Activated CD4-positive, alpha-beta T cell treated with anti-CD3 and anti-CD28 coated beads, Interleukin-2, amount 50 U/mL, for 16 hours (primary cell): Measurements from ENCODE around the gene MAD2L2.
A peak's percentile ranks its signal among the peaks of the same experiment; 100 is the strongest.

Source experiments
- DNase-seq: peaks from one replicate; pipeline ENCODE4 v3.0.0-alpha.2; 2020

The MAD2L2 gene

GRCh38 chr1:11704691-11705475, 23.9 kb upstream of the MAD2L2 start:
- DNase-seq = no peak

DNA sequence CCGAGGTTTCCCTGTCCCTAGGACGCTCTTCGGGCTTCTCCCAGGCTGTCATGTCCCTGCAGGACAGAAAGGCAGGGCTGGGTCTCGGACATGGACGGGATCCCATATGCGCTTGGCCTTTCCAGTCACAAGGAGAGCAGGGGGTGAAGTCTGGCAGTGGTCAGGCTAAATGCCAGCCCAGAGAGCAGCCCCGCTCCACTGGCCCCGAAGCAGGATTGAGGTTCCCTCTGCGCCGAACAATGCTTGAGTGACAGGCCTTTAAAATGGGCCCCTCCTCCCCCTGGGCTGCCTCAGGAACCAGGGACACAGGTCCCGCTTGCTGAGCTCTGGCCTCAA, 23.2 kb upstream of the MAD2L2 start:
- no peak for DNase-seq

DNA sequence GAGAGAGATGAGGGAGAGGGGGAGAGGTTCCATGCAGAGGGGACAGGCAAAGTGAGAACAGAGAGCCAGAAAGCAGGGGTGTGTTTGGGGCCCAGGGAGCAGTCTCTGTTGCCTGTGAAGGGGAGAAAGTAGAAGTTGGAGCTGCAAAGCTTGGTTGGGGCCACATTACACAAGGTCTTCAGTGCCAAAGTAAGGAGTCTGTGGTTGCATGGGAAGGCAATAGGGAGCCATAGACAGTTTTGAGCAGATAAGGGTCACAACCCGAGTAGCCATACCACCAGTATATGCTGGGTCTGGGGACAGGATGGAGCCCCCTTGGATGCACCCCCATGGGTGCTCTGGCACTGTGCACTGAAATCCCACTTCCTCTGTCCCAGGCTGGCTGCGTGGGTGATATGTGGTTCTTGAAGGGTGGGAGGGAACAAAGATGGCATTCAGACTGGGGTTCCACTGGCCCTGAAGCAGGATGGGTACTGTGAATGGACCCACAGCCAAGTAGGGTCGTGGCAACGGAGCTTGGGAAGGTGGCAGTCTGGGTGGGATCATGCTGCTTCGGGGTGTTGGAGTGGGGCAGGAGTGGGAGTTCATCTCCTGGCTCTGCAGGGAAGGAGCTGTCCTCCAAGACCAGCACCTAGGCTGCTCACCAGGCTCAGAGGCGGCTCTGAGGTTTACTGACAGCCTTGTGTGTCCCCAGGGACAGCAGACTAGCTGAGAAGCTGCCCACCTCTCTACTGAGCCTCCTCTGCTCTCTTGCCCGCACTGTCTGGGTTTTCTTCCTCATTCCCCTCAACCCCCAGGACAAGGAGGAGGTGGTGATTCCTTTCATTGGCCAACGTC, 22.6 kb upstream of the MAD2L2 start:
- DNase-seq = no peak

- DNase-seq = no peak
Measured at GRCh38 chr1:11701981-11702803, 21.2 kb upstream of the MAD2L2 start.

DNA sequence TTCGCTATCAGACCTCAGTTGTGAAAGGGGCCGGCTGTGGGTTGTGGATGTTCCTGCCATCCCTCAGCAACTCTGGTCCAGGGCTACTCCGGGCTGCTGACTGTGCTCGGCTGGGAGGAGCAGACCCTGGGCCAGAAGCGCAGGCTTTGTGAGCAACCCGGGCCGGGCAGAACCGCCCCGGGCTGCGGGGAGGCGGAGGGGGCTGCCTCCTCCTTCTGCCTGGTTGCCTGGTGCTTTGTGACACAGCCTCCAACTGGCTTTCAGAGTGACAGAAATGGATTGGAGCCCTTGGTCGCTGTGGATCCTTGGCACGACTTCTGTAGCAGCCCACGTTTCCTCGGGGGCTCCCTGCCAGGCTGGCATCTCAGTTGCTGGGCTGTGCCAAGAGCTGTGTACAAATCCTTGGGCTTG, 20.6 kb upstream of the MAD2L2 start:
- no peak for DNase-seq

DNA sequence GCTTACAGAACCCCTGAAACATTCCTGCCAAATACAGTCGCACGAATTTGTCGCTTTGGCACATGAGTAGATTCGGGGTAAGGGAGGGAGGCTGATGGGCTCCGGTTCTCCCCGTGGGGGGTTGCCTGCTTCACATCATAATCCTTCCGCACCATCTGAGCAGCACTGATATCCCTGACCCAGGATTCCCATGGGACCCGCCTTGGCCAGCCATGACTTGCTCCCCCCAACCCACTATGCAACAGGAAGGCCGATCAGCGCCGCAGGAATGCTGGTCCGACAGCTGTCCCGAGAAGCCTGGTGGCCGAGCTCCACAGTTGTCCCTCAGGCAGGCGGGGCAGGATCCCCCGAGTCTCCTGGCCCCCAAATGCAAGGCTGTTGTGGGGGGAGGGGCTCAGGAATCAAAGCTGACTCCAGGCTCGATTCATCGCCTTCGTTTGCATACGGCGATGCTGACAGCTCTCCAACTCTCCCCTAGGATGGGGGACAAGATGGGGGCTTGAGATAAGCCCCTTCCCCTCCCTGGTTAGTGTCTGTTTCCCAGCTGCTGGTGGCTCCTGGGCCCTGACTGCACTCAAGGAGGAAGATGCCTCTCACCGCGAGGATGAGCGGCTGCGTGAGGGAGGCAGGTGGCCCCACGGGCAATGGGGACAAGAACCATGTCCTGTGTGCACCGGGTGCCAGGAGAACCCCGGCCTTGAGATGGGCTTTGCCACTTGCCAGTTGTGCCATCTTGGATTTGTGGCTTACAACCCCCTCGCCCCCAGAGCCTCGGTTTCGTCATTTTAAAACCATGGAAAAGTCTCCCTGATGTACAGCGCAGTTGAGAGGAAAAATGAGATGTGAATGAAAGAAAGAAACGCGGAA, 19.9 kb upstream of the MAD2L2 start:
- DNase-seq = no peak

- no peak for DNase-seq
Measured at GRCh38 chr1:11697893-11698210, 16.9 kb upstream of the MAD2L2 start.

- no peak for DNase-seq
Measured at GRCh38 chr1:11697188-11697892, 16.4 kb upstream of the MAD2L2 start.

DNA sequence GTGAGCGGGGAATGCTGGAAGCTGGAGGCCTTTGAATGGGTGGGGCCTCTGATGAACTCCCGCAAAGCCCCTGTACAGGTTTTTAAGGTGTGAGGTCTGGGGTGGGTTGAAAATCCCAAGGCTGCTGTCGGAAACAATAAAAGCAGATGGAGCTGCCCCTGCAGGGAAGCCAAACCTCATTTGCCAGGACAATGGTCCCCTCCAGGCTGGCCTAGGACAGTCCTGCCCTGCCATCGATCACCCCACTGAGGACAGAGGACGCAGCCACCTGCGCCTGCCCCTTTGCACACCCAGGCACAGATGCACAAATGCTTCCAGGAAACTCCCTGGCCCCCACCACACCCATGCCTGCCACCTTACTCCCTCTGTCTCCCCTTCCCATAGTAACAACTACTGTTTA, 14.9 kb upstream of the MAD2L2 start:
- no peak for DNase-seq

DNA sequence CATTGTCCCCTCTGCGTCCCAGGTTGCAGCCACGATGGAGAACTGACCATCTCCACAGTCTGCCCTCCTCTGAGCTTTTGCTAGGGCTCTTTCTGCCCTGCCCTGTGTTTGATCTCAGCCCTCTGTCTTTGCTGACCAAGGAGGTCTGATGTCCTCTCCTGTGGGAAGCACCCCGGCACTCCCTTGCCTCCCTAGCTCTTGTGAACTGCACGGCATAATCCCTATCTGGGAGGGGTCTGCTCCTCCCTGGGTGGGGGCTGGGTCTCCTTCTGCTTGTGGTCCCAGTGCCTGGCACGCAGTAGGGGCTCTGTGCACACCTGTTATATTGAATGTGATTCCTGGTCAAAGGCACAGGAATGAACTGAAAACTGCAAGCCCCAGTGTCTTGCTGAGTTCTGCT, 13.0 kb upstream of the MAD2L2 start:
- DNase-seq = no peak

- peak; percentile 60 for DNase-seq
Measured at GRCh38 chr1:11693024-11693590, 12.2 kb upstream of the MAD2L2 start.

DNA sequence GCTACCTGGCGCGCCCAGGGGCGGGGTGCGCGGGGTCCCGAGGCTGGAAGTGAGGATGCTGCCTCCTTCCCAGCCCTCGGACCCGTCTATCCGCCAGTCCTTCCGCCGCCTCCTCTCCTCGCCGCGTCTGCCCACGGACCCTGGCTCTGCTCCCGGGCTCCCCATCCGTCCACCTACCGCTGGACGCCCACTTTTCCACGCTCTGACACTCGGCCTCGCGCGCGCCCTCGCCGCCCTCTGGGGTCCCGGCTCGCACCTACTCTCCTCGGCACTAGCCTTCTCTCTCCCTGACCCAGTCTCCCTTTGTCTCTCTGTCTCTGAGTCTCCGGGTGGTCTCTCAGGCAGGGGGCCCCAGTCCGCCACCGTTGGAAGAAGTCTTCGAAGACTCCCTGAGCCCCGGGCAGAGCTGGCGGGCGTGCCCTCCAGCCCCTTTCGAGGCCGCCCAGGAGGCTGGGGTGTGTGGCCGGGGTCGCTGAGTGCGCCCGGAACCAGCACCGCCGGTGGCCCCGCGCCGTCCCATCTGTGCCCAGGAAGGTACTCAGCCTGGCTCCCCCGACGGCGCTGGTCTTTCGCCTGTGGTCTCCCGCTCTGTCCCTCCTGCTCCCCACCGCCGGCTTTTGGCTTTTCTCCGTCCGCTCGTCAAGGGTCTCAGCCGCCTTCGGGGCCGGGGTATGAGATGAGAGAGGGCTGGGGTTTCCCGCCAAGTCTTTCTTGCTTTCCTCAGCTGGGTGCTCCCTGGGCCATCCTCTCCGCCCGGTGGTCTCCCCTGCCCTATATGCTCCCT, 11.2 kb upstream of the MAD2L2 start:
- DNase-seq = no peak

- no peak for DNase-seq
Measured at GRCh38 chr1:11691302-11691914, 10.5 kb upstream of the MAD2L2 start, which contains the start of gene DRAXIN. TSS of gene DRAXIN (plus strand) at chr1:11691710. CDS start at chr1:11706259, 14,549 bp downstream.

DNA sequence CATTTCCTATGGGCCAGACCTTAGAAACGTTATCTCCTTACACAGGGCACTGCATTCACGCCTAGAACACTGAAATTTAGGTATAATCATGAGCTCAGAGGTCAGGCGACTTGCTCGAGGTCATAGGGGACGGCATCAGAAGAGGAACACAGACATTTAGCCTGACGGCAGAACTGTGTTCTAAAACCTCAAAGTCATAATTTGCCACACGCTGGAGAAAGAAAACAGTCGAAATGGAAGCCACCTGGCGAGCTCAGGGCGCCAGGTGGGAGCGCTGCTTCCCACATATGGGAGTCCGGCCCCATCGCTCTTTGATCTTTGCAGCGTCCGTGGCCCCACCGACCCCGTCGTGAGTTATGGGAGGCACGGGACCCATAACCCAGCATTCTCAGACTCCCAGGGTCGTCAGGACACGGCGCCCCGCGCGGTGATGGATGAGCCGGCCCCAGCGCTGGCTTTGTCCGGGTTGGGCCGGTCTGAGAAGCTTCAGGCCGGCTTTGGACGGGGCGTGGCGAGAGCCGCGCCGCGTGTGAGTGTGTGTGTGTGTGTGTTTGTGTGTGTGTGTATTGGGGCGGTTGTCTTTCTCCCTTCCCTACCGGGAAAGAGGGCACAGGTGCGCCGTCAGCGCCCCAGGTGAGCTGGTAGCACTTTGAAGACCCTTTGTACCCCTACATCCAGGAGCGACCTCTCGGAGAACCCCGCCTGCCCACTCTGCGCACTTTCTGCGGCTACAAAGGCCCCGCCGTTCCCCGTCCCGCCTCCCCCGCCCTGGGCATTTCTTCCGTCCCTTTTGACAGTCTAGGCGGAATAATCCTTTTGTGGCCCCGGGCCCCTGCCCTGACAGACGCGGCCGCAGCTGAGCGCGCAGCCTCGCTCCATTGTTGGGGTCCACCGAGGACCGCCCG, 9.7 kb upstream of the MAD2L2 start:
- no peak for DNase-seq

DNA sequence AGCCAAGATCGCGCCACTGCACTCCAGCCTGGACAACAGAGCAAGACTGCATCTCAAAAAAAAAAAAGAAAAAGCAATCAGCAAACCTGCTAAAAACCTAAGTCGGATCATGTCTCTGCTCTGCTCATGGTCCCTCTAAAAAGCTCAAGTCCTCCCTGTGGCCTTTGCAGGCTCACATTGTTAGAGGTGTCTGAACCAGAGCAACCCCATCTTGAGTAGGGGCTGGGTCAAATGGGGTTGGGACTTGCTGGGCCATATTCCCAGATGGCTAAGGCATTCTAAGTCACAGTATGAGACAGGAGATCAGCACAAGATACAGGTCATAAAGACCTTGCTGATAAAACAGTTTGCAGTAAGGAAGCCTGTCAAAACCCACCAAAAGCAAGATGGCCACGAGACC, 7.6 kb upstream of the MAD2L2 start:
- DNase-seq = no peak

- DNase-seq = no peak
Measured at GRCh38 chr1:11685210-11685752, 4.3 kb upstream of the MAD2L2 start.

DNA sequence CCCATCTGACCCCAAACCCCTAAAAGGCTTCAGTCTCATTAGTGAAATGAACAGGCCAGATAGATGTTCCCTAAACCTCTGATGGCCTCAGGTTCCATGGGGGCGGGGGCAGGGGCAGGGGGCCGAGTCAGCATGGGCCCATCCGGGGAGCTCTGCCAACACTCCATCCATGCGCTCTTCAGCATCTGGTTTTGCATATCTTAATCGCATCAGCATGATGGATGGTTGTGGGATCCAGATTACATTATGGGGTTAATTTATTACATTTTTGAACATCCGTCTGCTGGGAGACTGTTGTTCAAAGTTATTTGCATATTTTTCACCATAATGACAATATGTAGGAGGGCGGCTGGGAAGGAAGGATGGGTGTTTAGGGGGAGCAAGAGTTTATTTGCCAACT, 3.1 kb upstream of the MAD2L2 start:
- DNase-seq = no peak

DNA sequence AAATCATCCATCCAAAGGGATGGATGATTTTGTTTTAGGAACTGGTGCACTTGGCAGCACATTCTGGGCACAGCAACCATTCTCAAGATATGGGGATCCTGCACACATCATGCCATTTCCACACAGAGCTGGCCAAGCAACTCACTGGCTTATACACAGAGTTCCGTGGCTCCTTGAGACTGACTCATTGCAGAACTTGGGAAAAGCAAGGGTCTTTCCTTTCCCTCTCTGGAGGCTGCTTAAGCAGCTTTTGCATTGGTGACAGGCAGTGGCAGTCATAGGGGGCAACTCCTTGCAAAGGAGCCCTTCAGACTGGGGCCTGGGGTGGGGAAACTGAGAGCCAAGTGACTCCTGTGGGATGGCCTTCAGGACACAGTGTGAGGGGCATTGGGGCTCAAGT, 1.9 kb upstream of the MAD2L2 start:
- DNase-seq = no peak

DNA sequence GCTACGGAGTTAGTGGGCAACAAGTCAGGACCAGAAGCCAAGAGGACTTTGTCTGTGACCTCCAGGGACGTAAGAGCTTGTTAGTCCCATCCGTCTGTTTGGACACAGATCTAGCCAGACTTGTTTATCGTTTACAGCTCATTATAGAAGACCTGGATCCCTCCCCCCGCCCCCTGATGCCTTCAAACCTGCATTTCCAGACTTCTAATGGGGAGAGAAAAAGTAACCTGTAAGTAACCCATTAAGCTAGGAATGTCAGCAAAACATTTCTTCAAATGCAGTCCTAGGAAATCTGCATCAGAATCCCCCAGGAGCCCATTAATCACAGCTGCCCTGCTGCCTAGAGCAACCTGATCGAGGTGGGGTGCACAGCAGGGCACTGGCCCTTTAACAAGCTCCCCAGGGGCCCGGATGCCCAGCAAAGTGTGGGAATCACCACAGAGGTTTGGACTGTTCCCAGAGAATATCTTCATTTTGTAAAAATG, 1.4 kb upstream of the MAD2L2 start:
- DNase-seq = no peak
